Trophoblast cell (in vitro differentiated cells and primary cell): Measurements from ENCODE around the gene LTA.

Experiments used
- DNase-seq, 2 donors: peaks; one replicate each; pipeline ENCODE4 v3.0.0-alpha.2; 2016
- H2AFZ ChIP-seq: 2 replicates; pipeline ENCODE4 v1.6.1; 2013; ENCODE audit warnings: low read length, moderate library complexity, mild to moderate bottlenecking; ENCODE audit not compliant: insufficient read depth, poor library complexity
- H2AK5ac ChIP-seq: 2 replicates; pipeline ENCODE4 v1.6.1; 2013; ENCODE audit warnings: mild to moderate bottlenecking, low read length
- H2BK120ac ChIP-seq: 2 replicates; pipeline ENCODE4 v1.6.1; 2013; ENCODE audit warnings: low read length, mild to moderate bottlenecking, moderate library complexity; ENCODE audit not compliant: insufficient read depth, poor library complexity
- H2BK12ac ChIP-seq: 2 replicates; pipeline ENCODE4 v1.6.1; 2013; ENCODE audit warnings: mild to moderate bottlenecking, low read length, moderate library complexity
- H2BK5ac ChIP-seq: 2 replicates; pipeline ENCODE4 v1.6.1; 2013; ENCODE audit warnings: low read length, low read depth, moderate library complexity, mild to moderate bottlenecking; ENCODE audit not compliant: poor library complexity
- H3K14ac ChIP-seq: 2 replicates; pipeline ENCODE4 v1.6.1; 2013; ENCODE audit warnings: mild to moderate bottlenecking, low read length
- H3K18ac ChIP-seq: 2 replicates; pipeline ENCODE4 v1.6.1; 2013; ENCODE audit warnings: mild to moderate bottlenecking, low read length
- H3K23ac ChIP-seq: 2 replicates; pipeline ENCODE4 v1.6.1; 2013; ENCODE audit warnings: low read length
- H3K27ac ChIP-seq: 2 replicates; pipeline ENCODE4 v1.5.1; 2013; ENCODE audit warnings: low read depth, mild to moderate bottlenecking, inconsistent platforms, low read length, moderate library complexity
- H3K27me3 ChIP-seq: 2 replicates; pipeline ENCODE4 v1.6.1; 2013; ENCODE audit warnings: inconsistent platforms, mild to moderate bottlenecking, low read length, moderate library complexity; ENCODE audit not compliant: insufficient read depth
- H3K36me3 ChIP-seq, 2 experiments: 1 replicate in 1 of 2; 2 replicates in 1 of 2; pipeline ENCODE4 v1.6.1; 2013; ENCODE audit warnings: low read length in 2 of 2, mild to moderate bottlenecking in 2 of 2, moderate library complexity in 1 of 2; ENCODE audit not compliant: insufficient read depth in 2 of 2, control insufficient read depth in 1 of 2
- H3K4ac ChIP-seq: 2 replicates; pipeline ENCODE4 v1.6.1; 2013; ENCODE audit warnings: low read depth, mild to moderate bottlenecking, low read length, moderate library complexity
- H3K4me1 ChIP-seq, 2 experiments: 1 replicate in 1 of 2; 2 replicates in 1 of 2; pipeline ENCODE4 v1.6.1; 2013; ENCODE audit warnings: low read length in 2 of 2, mild to moderate bottlenecking in 2 of 2, moderate library complexity in 1 of 2; ENCODE audit not compliant: insufficient read depth in 2 of 2, control insufficient read depth in 1 of 2
- H3K4me2 ChIP-seq: 2 replicates; pipeline ENCODE4 v1.6.1; 2013; ENCODE audit warnings: inconsistent platforms, mild to moderate bottlenecking, low read length, moderate library complexity
- H3K4me3 ChIP-seq: 2 replicates; pipeline ENCODE4 v1.5.1; 2013; ENCODE audit warnings: mild to moderate bottlenecking, low read depth, low read length, inconsistent platforms
- H3K79me1 ChIP-seq: one replicate; pipeline ENCODE4 v1.6.1; 2013; ENCODE audit warnings: low read length
- H3K79me2 ChIP-seq: 2 replicates; pipeline ENCODE4 v1.6.1; 2013; ENCODE audit warnings: low read length, mild to moderate bottlenecking; ENCODE audit not compliant: control insufficient read depth, insufficient read depth, poor library complexity
- H3K9ac ChIP-seq: 2 replicates; pipeline ENCODE4 v1.6.1; 2013; ENCODE audit warnings: mild to moderate bottlenecking, low read length
- H3K9me3 ChIP-seq: 2 replicates; pipeline ENCODE4 v1.6.1; 2013; ENCODE audit warnings: low read depth, mild to moderate bottlenecking, control low read depth, inconsistent platforms, low read length; ENCODE audit not compliant: insufficient read depth
- H4K12ac ChIP-seq: 2 replicates; pipeline ENCODE4 v1.6.1; 2013; ENCODE audit warnings: low read depth, mild to moderate bottlenecking, low read length, moderate library complexity
- H4K8ac ChIP-seq: 2 replicates; pipeline ENCODE4 v1.6.1; 2013; ENCODE audit warnings: low read depth, mild to moderate bottlenecking, low read length, moderate library complexity
- H4K91ac ChIP-seq: one replicate; pipeline ENCODE4 v1.6.1; 2013; ENCODE audit warnings: low read depth, mild to moderate bottlenecking, low read length, moderate library complexity
- WGBS: extraction: QIAGEN DNeasy Blood & Tissue Kit; methylation state at CpG from one replicate; pipeline ENCODE4 v1.1.7; 2013; ENCODE audit warnings: missing lambda C conversion rate; ENCODE audit not compliant: insufficient read length, insufficient coverage; ENCODE audit errors: extremely low coverage; 5-methylcytosine and 5-hydroxymethylcytosine counted together

The LTA gene

GRCh38 chr6:31534521-31535040, 37.5 kb upstream of the LTA start:
- no CpG with 5 or more reads among the region's 24 CpGs for WGBS
- H3K9me3 ChIP-seq = no peaks in the 10 kb centered on the region
- peaks cover 3% of the 10 kb centered on the region for H3K79me2 ChIP-seq
- no peaks in the 10 kb centered on the region for H3K79me1 ChIP-seq
- H3K18ac ChIP-seq = peak overlapping the region; percentile 34
- H3K23ac ChIP-seq = no peak overlapping the region
- DNase-seq = no peak
- no peak overlapping the region for H3K9ac ChIP-seq
- no peak overlapping the region for H4K12ac ChIP-seq
- H2BK5ac ChIP-seq = no peak overlapping the region
- H4K91ac ChIP-seq = no peak overlapping the region
- H3K4ac ChIP-seq = no peak overlapping the region
- no peak overlapping the region for H3K4me3 ChIP-seq
- H2AFZ ChIP-seq = no peak overlapping the region
- no peak overlapping the region for H4K8ac ChIP-seq
- H3K36me3 ChIP-seq = peaks cover 58 to 91% of the 10 kb centered on the region in 2 experiments
- H3K4me2 ChIP-seq = no peak overlapping the region
- H3K27ac ChIP-seq = no peak overlapping the region
- no peaks in the 10 kb centered on the region for H3K27me3 ChIP-seq
- H3K14ac ChIP-seq = no peak overlapping the region
- no peak overlapping the region for H2BK120ac ChIP-seq
- H2AK5ac ChIP-seq = no peak overlapping the region
- no peak overlapping the region for H2BK12ac ChIP-seq
- H3K4me1 ChIP-seq = no peaks in the 10 kb centered on the region

DNA sequence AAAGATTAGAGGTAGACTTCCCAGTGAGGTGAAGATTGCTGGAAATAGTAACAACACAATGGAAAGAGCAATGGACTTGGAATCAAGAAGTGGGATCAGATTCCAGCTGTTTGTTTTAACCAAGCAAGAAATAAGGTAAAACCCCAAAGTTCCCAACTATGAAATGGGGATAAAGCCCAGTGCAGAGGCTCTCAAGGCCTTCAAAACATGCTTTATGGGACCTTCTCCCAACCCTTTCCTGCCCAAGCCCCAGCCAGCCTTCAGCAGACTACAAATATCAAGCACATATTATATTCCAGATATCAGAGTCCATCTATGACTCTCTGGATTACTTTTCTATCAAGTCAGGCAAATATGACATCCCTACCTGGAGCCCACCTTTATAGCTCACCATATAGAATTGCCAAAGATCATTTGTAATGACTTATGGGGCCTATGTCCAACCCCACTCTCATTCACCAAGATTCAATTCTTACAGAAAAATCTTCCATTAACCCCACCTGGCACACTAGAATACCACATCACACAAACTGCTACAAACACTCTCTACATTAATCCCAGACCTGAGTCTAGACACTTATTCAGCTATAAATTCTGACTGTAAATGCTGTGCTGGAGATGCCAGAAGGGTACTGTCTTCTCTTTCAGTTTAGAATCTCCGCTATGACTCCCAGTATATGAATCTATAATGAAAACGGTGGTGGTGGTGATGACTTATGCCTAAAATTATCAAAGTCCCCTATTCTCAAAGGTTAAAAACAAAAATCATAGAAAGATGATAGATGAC, 36.4 kb upstream of the LTA start:
- Histone ChIP-seq H3K36me3 (peaks cover 57 to 88% of the 10 kb centered on the region in 2 experiments), H3K79me1 (no peaks in the 10 kb centered on the region), H3K14ac (no peak overlapping the region), H3K27ac (no peak overlapping the region), H2BK5ac (no peak overlapping the region), H4K8ac (no peak overlapping the region), H3K79me2 (peaks cover 12% of the 10 kb centered on the region), H3K4ac (no peak overlapping the region), H2BK120ac (no peak overlapping the region), H4K91ac (no peak overlapping the region), H2AFZ (no peak overlapping the region), H2AK5ac (no peak overlapping the region), H3K4me1 (peaks cover 6% of the 10 kb centered on the region in 2 experiments), H3K23ac (no peak overlapping the region), H3K4me2 (no peak overlapping the region), H3K9me3 (no peaks in the 10 kb centered on the region), H3K9ac (no peak overlapping the region), H4K12ac (no peak overlapping the region), H3K27me3 (no peaks in the 10 kb centered on the region), H3K18ac (no peak overlapping the region), H2BK12ac (no peak overlapping the region), H3K4me3 (no peak overlapping the region)
- DNase-seq = no peak
- WGBS = no CpG with 5 or more reads among the region's 2 CpGs

DNA sequence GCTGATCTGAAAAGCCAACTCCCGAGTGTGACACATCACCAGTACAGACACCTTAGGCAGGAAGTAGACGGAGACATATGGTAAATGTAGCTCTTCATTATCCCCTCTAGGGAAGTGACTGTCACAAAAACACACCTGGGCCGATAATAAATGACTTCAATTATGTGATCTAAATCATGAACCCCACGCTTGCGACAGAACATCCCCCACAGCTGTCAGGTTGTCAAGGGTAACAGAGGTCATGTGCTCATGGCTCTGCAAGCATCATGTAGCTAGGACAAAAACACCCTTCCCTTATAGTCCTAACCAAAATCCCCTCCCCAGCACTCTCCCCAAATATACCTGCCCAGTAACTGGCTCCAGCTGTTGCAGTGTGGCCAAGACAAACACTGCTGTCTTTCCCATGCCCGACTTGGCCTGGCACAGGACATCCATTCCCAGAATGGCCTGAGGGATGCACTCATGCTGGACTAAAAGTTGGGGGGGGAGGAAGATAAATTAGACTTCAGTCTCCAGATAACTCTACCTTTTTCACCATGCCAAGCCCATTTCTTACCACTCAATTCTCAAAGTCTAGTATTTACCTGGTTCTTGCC, 33.2 kb upstream of the LTA start:
- no peak overlapping the region for H3K14ac ChIP-seq
- peaks cover 6% of the 10 kb centered on the region in 2 experiments for H3K4me1 ChIP-seq
- no peak for DNase-seq
- H4K12ac ChIP-seq = no peak overlapping the region
- H3K18ac ChIP-seq = no peak overlapping the region
- no peak overlapping the region for H2AFZ ChIP-seq
- H2BK120ac ChIP-seq = no peak overlapping the region
- no peak overlapping the region for H2BK5ac ChIP-seq
- no peak overlapping the region for H2AK5ac ChIP-seq
- H3K4me3 ChIP-seq = no peak overlapping the region
- WGBS = no CpG with 5 or more reads among the region's 6 CpGs
- H3K79me1 ChIP-seq = peaks cover 10% of the 10 kb centered on the region
- H3K27ac ChIP-seq = no peak overlapping the region
- H2BK12ac ChIP-seq = no peak overlapping the region
- no peaks in the 10 kb centered on the region for H3K9me3 ChIP-seq
- H3K79me2 ChIP-seq = peaks cover 20% of the 10 kb centered on the region
- H3K36me3 ChIP-seq = peaks cover 41 to 60% of the 10 kb centered on the region in 2 experiments
- H3K27me3 ChIP-seq = no peaks in the 10 kb centered on the region
- H3K4me2 ChIP-seq = no peak overlapping the region
- H3K23ac ChIP-seq = no peak overlapping the region
- H4K8ac ChIP-seq = no peak overlapping the region
- peak overlapping the region; percentile 70 for H3K4ac ChIP-seq
- H3K9ac ChIP-seq = no peak overlapping the region
- no peak overlapping the region for H4K91ac ChIP-seq

- H3K4me3 ChIP-seq = peak overlapping the region; percentile 82
- peaks cover 10% of the 10 kb centered on the region for H3K79me1 ChIP-seq
- H3K4ac ChIP-seq = peak overlapping the region; percentile 90
- H4K12ac ChIP-seq = no peak overlapping the region
- peak overlapping the region; percentile 83 for H3K4me2 ChIP-seq
- no peak overlapping the region for H3K27ac ChIP-seq
- H2BK12ac ChIP-seq = no peak overlapping the region
- no peak overlapping the region for H2BK120ac ChIP-seq
- H2BK5ac ChIP-seq = no peak overlapping the region
- peaks cover 6% of the 10 kb centered on the region in 2 experiments for H3K4me1 ChIP-seq
- H3K36me3 ChIP-seq = peaks cover 25 to 44% of the 10 kb centered on the region in 2 experiments
- no peak for DNase-seq
- H3K9ac ChIP-seq = no peak overlapping the region
- no peak overlapping the region for H2AK5ac ChIP-seq
- no peak overlapping the region for H4K8ac ChIP-seq
- peaks cover 20% of the 10 kb centered on the region for H3K79me2 ChIP-seq
- no peak overlapping the region for H3K14ac ChIP-seq
- H3K9me3 ChIP-seq = no peaks in the 10 kb centered on the region
- no CpG with 5 or more reads among the region's 4 CpGs for WGBS
- H3K18ac ChIP-seq = no peak overlapping the region
- H4K91ac ChIP-seq = no peak overlapping the region
- no peaks in the 10 kb centered on the region for H3K27me3 ChIP-seq
- no peak overlapping the region for H2AFZ ChIP-seq
- no peak overlapping the region for H3K23ac ChIP-seq
These were observed 31.4 kb upstream of the LTA start for GRCh38 chr6:31540640-31541039.
